SK-N-SH (cell line): ENCODE results near the gene NR1I2. TPM values are rescaled to one million over a fixed set of nuclear protein-coding genes. Genes with fewer than 3 reads are reported as not detected.

Experiments
- CTCF ChIA-PET: fragments of 300-600, 350-600 bp; formaldehyde crosslinking; extraction: SDS; loops from one replicate; lab custom pipeline; 2021; lab: Yijun Ruan, JAX
- POLR2A ChIA-PET: fragments of 350-600 bp; sonication (Branson Sonifier 250); formaldehyde crosslinking; extraction: SDS; loops from one replicate; lab custom pipeline; 2020; ENCODE audit warnings: antibody characterized with exemption, inconsistent platforms; lab: Yijun Ruan, JAX
- DNase-seq: peaks from one replicate; pipeline ENCODE4 v3.0.0; 2012
- H2AFZ ChIP-seq: fragments of 200-600 bp; sonication (generic); 2 replicates; pipeline ENCODE4 v1.8.1; 2016; ENCODE audit warnings: antibody characterized with exemption, mild to moderate bottlenecking, low read depth
- H3F3A ChIP-seq: fragments of 200-600 bp; sonication (generic); replicated peaks from 2 replicates; pipeline ENCODE3; 2016; ENCODE audit warnings: antibody characterized with exemption, mild to moderate bottlenecking; ENCODE audit not compliant: insufficient read depth
- H3K27ac ChIP-seq, 2 experiments: fragments of 200-500 bp in 1 of 2; fragments of 200-600 bp in 1 of 2; sonication (Bioruptor generic) in 1 of 2; sonication (generic), shearing (Covaris generic) in 1 of 2; 2 replicates each; pipeline versions ENCODE4 v1.5.1 to v1.6.1; 2014 to 2016; ENCODE audit warnings: low read depth in 2 of 2, inconsistent platforms in 1 of 2, low read length in 1 of 2, mild to moderate bottlenecking in 1 of 2, mixed read lengths in 1 of 2
- H3K27me3 ChIP-seq: fragments of 200-600 bp; sonication (generic), shearing (Covaris generic); 2 replicates; pipeline ENCODE4 v1.6.1; 2016; ENCODE audit warnings: mixed run types; ENCODE audit not compliant: insufficient read depth
- H3K36me3 ChIP-seq, 2 experiments: fragments of 200-500 bp in 1 of 2; fragments of 200-600 bp in 1 of 2; sonication (Bioruptor generic) in 1 of 2; sonication (generic) in 1 of 2; replicated peaks in 1 of 2; 2 replicates each; pipeline versions ENCODE3 to v1.5.1; 2014 to 2016; ENCODE audit warnings: low read length in 1 of 2, mild to moderate bottlenecking in 1 of 2; ENCODE audit not compliant: insufficient read depth in 2 of 2, control insufficient read depth in 1 of 2
- H3K4me1 ChIP-seq, 2 experiments: fragments of 200-500 bp in 1 of 2; fragments of 200-600 bp in 1 of 2; sonication (Bioruptor generic) in 1 of 2; sonication (generic), shearing (Covaris generic) in 1 of 2; 2 replicates each; pipeline versions ENCODE4 v1.5.1 to v1.6.1; 2014 to 2016; ENCODE audit warnings: low read depth in 1 of 2, low read length in 1 of 2, mixed run types in 1 of 2; ENCODE audit not compliant: insufficient read depth in 2 of 2, control insufficient read depth in 1 of 2
- H3K4me2 ChIP-seq: fragments of 200-600 bp; sonication (generic), shearing (Covaris generic); 2 replicates; pipeline ENCODE4 v1.6.1; 2017; ENCODE audit warnings: mixed run types
- H3K4me3 ChIP-seq, 2 experiments: fragments of 200-500 bp in 1 of 2; fragments of 200-600 bp in 1 of 2; sonication (Bioruptor generic) in 1 of 2; sonication (generic), shearing (Covaris generic) in 1 of 2; 2 replicates each; pipeline versions ENCODE4 v1.5.1 to v1.8.1; 2014 to 2016; ENCODE audit warnings: low read depth in 2 of 2, inconsistent platforms in 1 of 2, low read length in 1 of 2, mild to moderate bottlenecking in 1 of 2, mixed read lengths in 1 of 2, moderate library complexity in 1 of 2
- H3K79me2 ChIP-seq: fragments of 200-600 bp; sonication (generic); 2 replicates; pipeline ENCODE4 v1.8.1; 2017; ENCODE audit warnings: mild to moderate bottlenecking; ENCODE audit not compliant: insufficient read depth
- H3K9ac ChIP-seq: fragments of 200-600 bp; sonication (generic); 2 replicates; pipeline ENCODE4 v1.6.1; 2017; ENCODE audit warnings: mixed run types
- H3K9me2 ChIP-seq: fragments of 200-600 bp; sonication (generic); 2 replicates; pipeline ENCODE4 v1.6.1; 2017; ENCODE audit warnings: mixed run types
- H3K9me3 ChIP-seq: fragments of 200-600 bp; sonication (generic); 2 replicates; pipeline ENCODE4 v1.6.1; 2017; ENCODE audit warnings: mixed run types, mild to moderate bottlenecking, moderate library complexity
- H4K20me1 ChIP-seq: fragments of 200-600 bp; sonication (generic); 2 replicates; pipeline ENCODE4 v1.6.1; 2017; ENCODE audit warnings: mild to moderate bottlenecking, mixed run types; ENCODE audit not compliant: insufficient read depth
- CHD2 ChIP-seq: fragments of 150-350 bp; IDR thresholded peaks from 2 replicates; pipeline ENCODE4 v1.6.1; 2018; ENCODE audit warnings: low read length; ENCODE audit not compliant: partially characterized antibody
- FOXM1 ChIP-seq: IDR thresholded peaks from 2 replicates; pipeline ENCODE4 v1.4.0; 2012; ENCODE audit warnings: low read depth, mild to moderate bottlenecking
- GABPA ChIP-seq: IDR thresholded peaks from 2 replicates; pipeline ENCODE4 v1.4.0; 2012; ENCODE audit warnings: low read depth, mild to moderate bottlenecking
- NFIC ChIP-seq: IDR thresholded peaks from 2 replicates; pipeline ENCODE4 v1.4.0; 2012; ENCODE audit warnings: borderline replicate concordance
- NRF1 ChIP-seq: IDR thresholded peaks from 2 replicates; pipeline ENCODE4 v1.6.1; 2012; ENCODE audit warnings: low read depth, mild to moderate bottlenecking, low read length
- SMC3 ChIP-seq: IDR thresholded peaks from 2 replicates; pipeline ENCODE4 v1.6.1; 2012; ENCODE audit warnings: low read depth, low read length, improper control_type of control experiment
- WGBS: methylation state at CpG from one replicate; pipeline ENCODE4 v1.1.6; 2017; ENCODE audit warnings: low lambda C conversion rate; 5-methylcytosine and 5-hydroxymethylcytosine counted together
- polyA plus RNA-seq, 3 experiments: library from polyadenylated mRNA; depleted of rRNA; stranded (reverse); fragments of >200 nt; gene quantifications; 2 replicates each; pipeline ENCODE4 v1.2.3, GENCODE V29; 2012
- TF ChIP-seq, protein P1 (sequence below): IDR thresholded peaks from 2 replicates; pipeline ENCODE4; 2012
- TF ChIP-seq, protein P2 (sequence below): fragments of 200-600 bp; sonication (generic); IDR thresholded peaks from 2 replicates; pipeline ENCODE4 v1.6.1; 2017; ENCODE audit warnings: antibody characterized with exemption, mild to moderate bottlenecking, moderate library complexity

Gene NR1I2
- polyA plus RNA-seq, 1 of the 3 experiments (the other 2 are of a cell fraction), result 0.03 TPM

DNA sequence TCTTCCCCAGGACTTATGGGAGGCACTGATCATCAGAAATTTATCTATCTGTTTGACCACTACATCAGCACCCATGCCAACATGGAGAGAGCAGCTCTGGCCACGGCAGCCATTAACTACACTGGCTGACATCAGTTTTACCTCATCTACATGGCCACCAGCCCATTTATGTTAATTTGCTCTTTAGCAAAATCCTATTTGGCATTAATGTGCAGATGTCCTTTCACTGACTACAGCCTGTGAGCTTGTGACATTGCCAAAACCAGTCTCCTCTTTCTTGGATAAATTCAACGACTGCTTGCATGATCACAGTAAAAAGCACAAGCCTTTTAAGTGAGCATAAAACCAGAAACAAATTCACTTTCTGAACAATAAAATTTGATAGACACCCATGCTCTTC is 47.5 kb downstream of the NR1I2 start:
- Histone ChIP-seq H3K4me2 (no peak overlapping the region), H3K9me3 (no peaks in the 10 kb centered on the region), H4K20me1 (no peaks in the 10 kb centered on the region; the same call in 1 of the 2 replicates), H3K9ac (no peak overlapping the region), H3K27ac (peak overlapping the region in 1 of 2 experiments; percentile 16; a peak in 1 of 4 replicates), H3K79me2 (peaks cover 7% of the 10 kb centered on the region; the same call in 1 of the 2 replicates), H2AFZ (no peak overlapping the region), H3K4me3 (no peak overlapping the region), H3K36me3 (peaks cover 13 to 24% of the 10 kb centered on the region in 2 experiments), H3F3A (no peaks in the 10 kb centered on the region), H3K4me1 (peaks cover 5 to 15% of the 10 kb centered on the region in 2 experiments; a peak in 3 of 4 replicates), H3K9me2 (no peaks in the 10 kb centered on the region), H3K27me3 (no peaks in the 10 kb centered on the region)
- no peak for DNase-seq
- 91% methylated on average over 2 of the region's 2 CpGs for WGBS
- ChIA-PET CTCF (interaction anchor here (1.6 to 2.1 kb wide), 2 partner anchors 36 to 730 kb away, joined by 5 read pairs; no protein-coding TSS in a partner anchor), POLR2A (interaction anchor here (1.3 kb wide), 1 partner anchor 265 kb away, joined by 3 read pairs; the partner anchor contains the start of gene GSK3B)
- TF ChIP-seq NFIC (no peak), NRF1 (no peak), CHD2 (no peak), FOXM1 (no peak)
- TF ChIP-seq, protein P1, sequence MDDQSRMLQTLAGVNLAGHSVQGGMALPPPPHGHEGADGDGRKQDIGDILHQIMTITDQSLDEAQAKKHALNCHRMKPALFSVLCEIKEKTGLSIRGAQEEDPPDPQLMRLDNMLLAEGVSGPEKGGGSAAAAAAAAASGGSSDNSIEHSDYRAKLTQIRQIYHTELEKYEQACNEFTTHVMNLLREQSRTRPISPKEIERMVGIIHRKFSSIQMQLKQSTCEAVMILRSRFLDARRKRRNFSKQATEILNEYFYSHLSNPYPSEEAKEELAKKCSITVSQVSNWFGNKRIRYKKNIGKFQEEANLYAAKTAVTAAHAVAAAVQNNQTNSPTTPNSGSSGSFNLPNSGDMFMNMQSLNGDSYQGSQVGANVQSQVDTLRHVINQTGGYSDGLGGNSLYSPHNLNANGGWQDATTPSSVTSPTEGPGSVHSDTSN, result no peak

DNA sequence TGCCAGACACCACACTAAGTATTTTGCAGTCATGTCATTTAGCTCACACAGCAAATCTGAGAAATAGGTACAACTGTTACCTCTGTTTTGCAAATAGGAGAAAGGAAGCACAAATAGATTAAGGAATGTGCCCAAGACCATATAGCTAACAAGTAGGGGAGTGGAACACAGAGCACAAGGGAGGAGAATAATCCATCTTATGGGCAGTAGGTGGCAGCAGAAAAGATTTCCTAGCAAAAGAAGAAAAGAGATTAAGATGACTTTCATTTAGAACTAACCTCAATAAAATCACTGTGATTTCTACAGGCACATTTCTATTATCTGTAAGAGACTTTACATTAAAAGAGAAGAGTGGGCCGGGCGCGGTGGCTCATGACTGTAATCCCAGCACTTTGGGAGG is 49.1 kb downstream of the NR1I2 start:
- Histone ChIP-seq H3K9me3 (no peaks in the 10 kb centered on the region), H3K27ac (no peak overlapping the region), H2AFZ (no peak overlapping the region), H3K9ac (no peak overlapping the region), H3F3A (no peaks in the 10 kb centered on the region), H3K9me2 (no peaks in the 10 kb centered on the region), H3K27me3 (no peaks in the 10 kb centered on the region), H3K4me3 (no peak overlapping the region), H3K79me2 (peaks cover 7% of the 10 kb centered on the region), H3K4me1 (peaks cover 5 to 15% of the 10 kb centered on the region in 2 experiments; a peak in 3 of 4 replicates), H3K4me2 (no peak overlapping the region), H4K20me1 (no peaks in the 10 kb centered on the region; the same call in 1 of the 2 replicates), H3K36me3 (peaks cover 11 to 13% of the 10 kb centered on the region in 2 experiments)
- DNase-seq, result no peak
- TF ChIP-seq GABPA (no peak), SMC3 (no peak)
- TF ChIP-seq, protein P2, sequence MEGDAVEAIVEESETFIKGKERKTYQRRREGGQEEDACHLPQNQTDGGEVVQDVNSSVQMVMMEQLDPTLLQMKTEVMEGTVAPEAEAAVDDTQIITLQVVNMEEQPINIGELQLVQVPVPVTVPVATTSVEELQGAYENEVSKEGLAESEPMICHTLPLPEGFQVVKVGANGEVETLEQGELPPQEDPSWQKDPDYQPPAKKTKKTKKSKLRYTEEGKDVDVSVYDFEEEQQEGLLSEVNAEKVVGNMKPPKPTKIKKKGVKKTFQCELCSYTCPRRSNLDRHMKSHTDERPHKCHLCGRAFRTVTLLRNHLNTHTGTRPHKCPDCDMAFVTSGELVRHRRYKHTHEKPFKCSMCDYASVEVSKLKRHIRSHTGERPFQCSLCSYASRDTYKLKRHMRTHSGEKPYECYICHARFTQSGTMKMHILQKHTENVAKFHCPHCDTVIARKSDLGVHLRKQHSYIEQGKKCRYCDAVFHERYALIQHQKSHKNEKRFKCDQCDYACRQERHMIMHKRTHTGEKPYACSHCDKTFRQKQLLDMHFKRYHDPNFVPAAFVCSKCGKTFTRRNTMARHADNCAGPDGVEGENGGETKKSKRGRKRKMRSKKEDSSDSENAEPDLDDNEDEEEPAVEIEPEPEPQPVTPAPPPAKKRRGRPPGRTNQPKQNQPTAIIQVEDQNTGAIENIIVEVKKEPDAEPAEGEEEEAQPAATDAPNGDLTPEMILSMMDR, result peak; percentile 41
- ChIA-PET CTCF (interaction anchor here (1.1 to 2.1 kb wide), 4 partner anchors 8 to 414 kb away, joined by 3 to 5 read pairs (median 4); no protein-coding TSS in a partner anchor), POLR2A (no interaction called here)
- 96% methylated on average over 3 of the region's 3 CpGs for WGBS
